ENCODE data around the gene MED15. TPM values are rescaled to one million over a fixed set of nuclear protein-coding genes. Genes with fewer than 3 reads are reported as not detected.
A peak's percentile ranks its signal among the peaks of the same experiment; 100 is the strongest.

The MED15 gene
- total RNA-seq, 1 donor from 2014 or later: 111 TPM

DNA sequence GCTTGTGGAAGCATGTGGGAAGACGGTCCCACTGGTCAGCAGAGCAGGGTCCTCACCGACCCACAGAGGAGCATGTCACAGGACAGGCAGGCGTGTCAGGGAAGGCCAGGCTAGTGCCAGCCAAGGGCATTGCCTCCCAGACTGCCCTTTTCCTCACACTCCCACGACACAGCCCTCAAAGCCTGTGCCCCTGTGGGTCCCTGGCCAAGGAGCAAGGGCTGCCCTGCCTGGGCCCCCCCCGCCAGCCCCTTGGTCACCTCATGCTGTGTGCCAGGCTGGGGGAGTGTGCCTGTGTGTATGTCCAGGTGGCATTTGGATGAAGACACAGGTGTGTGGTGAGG lies 74.7 kb downstream of the MED15 start:
- Mint-ChIP-seq H3K27me3 (ENCODE audit: low read depth) (no peaks in the 10 kb centered on the region), H3K9me3 (ENCODE audit: low read depth) (no peaks in the 10 kb centered on the region), H3K27ac (ENCODE audit: unreplicated experiment) (no peak overlapping the region), H3K4me1 (ENCODE audit: low read depth) (peaks cover 8% of the 10 kb centered on the region), H3K4me3 (ENCODE audit: unreplicated experiment) (no peak overlapping the region), H3K36me3 (ENCODE audit: low read depth) (peaks cover 28% of the 10 kb centered on the region)
- TF ChIP-seq, protein P1, sequence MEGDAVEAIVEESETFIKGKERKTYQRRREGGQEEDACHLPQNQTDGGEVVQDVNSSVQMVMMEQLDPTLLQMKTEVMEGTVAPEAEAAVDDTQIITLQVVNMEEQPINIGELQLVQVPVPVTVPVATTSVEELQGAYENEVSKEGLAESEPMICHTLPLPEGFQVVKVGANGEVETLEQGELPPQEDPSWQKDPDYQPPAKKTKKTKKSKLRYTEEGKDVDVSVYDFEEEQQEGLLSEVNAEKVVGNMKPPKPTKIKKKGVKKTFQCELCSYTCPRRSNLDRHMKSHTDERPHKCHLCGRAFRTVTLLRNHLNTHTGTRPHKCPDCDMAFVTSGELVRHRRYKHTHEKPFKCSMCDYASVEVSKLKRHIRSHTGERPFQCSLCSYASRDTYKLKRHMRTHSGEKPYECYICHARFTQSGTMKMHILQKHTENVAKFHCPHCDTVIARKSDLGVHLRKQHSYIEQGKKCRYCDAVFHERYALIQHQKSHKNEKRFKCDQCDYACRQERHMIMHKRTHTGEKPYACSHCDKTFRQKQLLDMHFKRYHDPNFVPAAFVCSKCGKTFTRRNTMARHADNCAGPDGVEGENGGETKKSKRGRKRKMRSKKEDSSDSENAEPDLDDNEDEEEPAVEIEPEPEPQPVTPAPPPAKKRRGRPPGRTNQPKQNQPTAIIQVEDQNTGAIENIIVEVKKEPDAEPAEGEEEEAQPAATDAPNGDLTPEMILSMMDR (IDR thresholded peaks at IDR 0.05): no peak
- no peak for DNase-seq (ENCODE audit: low spot score)

DNA sequence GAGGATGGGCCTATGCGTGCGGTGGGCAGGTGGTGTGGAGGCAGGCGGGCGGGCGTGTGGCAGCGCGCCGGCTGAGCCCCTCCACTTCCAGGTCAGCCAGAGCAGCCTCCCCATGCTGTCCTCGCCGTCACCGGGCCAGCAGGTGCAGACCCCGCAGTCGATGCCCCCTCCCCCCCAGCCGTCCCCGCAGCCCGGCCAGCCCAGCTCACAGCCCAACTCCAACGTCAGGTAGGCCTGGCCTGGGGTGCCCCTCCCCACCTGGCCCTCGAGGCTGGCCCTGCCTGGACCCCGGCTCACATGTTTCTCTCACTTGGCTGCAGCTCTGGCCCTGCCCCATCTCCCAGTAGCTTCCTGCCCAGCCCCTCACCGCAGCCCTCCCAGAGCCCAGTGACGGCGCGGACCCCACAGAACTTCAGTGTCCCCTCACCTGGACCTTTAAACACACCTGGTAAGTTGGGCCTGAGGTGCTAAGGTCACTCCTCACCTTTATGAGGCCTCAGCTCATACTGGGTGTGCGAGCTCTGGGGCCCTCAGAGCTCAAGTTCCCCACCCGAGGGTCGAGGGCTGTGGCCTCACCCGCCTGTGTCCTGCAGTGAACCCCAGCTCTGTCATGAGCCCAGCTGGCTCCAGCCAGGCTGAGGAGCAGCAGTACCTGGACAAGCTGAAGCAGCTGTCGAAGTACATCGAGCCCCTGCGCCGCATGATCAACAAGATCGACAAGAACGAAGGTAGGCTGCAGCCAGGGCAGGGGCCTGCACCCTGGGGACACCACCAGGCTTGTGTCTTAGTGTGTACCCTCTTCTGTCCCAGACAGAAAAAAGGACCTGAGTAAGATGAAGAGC lies 75.3 kb downstream of the MED15 start:
- peak; percentile 90 for DNase-seq (ENCODE audit: low spot score)
- peaks cover 5% of the 10 kb centered on the region for H3K4me1 Mint-ChIP-seq (ENCODE audit: low read depth)
- H3K4me3 Mint-ChIP-seq (ENCODE audit: unreplicated experiment): no peak overlapping the region
- no peak overlapping the region for H3K27ac Mint-ChIP-seq (ENCODE audit: unreplicated experiment)
- no peaks in the 10 kb centered on the region for H3K9me3 Mint-ChIP-seq (ENCODE audit: low read depth)
- TF ChIP-seq, protein P1 (IDR thresholded peaks at IDR 0.05): no peak
- peaks cover 25% of the 10 kb centered on the region for H3K36me3 Mint-ChIP-seq (ENCODE audit: low read depth)
- no peaks in the 10 kb centered on the region for H3K27me3 Mint-ChIP-seq (ENCODE audit: low read depth)

DNA sequence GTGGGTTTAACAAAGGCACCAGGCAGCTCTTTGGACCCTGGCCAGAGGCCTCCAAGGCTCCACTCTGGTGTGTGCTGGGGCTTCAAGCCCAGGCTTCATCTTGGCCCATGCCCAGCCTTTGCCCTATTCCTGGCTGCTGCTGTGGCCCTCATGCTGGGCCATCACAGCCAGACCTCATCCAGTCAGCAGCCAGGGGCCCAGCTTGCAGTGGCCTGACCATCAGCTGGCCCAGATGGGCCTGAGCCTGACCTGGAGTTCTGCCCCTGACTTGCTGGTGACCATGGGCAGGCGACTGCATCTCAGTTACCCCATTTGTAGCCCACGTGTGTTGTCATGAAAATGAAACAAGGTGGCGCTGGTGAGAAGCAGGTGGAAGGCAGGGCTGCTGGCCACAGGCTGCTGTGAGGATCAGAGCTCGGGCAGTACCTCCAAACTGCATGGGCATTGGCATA lies 76.1 kb downstream of the MED15 start:
- DNase-seq (ENCODE audit: low spot score): no peak
- Mint-ChIP-seq H3K4me1 (ENCODE audit: low read depth) (peaks cover 5% of the 10 kb centered on the region), H3K36me3 (ENCODE audit: low read depth) (peaks cover 24% of the 10 kb centered on the region), H3K27me3 (ENCODE audit: low read depth) (no peaks in the 10 kb centered on the region), H3K4me3 (ENCODE audit: unreplicated experiment) (no peak overlapping the region), H3K9me3 (ENCODE audit: low read depth) (no peaks in the 10 kb centered on the region), H3K27ac (ENCODE audit: unreplicated experiment) (no peak overlapping the region)
- TF ChIP-seq, protein P1 (IDR thresholded peaks at IDR 0.05): peak; percentile 51

DNA sequence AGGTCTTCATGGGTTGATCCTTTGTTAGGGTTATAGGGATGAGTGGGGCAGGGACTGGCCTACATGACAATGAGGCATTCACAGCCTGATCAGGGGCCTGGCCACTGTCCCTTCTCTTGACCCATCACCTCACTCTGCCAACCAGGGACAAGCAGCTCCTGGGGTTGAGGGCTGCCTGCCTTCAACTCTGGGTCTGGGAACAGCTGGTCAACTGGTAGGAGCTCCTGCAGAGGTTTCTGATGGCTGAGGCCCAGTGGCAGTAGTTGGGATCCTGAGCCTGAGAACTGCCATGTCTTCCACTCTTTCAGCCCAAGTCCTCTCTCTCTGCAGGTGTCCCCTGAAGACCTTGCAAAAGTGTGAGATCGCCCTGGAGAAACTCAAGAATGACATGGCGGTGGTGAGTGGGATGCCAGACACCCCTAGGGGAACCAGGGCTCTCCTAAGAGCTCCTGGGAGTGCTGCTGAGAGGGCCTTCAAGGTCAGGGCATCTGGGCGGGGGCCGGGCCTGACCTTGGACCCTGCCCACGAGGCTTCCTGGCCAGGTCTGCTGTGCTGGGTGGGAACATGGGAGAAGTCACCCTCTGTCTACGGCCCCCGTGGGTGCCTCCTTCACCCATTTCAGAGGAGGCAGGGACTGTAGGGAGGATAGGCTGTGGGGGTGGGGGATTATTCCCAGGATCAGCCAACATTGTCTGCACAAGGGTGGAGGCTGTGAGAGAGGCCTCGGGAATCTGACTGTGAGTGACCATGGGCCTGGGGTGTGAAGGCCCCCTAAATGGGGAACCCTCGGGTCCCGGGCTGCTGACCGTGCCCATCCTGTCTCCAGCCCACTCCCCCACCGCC lies 76.8 kb downstream of the MED15 start:
- no peaks in the 10 kb centered on the region for H3K27me3 Mint-ChIP-seq (ENCODE audit: low read depth)
- TF ChIP-seq, protein P1 (IDR thresholded peaks at IDR 0.05): no peak
- no peak for DNase-seq (ENCODE audit: low spot score)
- peaks cover 22% of the 10 kb centered on the region for H3K36me3 Mint-ChIP-seq (ENCODE audit: low read depth)
- H3K9me3 Mint-ChIP-seq (ENCODE audit: low read depth): no peaks in the 10 kb centered on the region
- no peak overlapping the region for H3K27ac Mint-ChIP-seq (ENCODE audit: unreplicated experiment)
- peaks cover 5% of the 10 kb centered on the region for H3K4me1 Mint-ChIP-seq (ENCODE audit: low read depth)
- no peak overlapping the region for H3K4me3 Mint-ChIP-seq (ENCODE audit: unreplicated experiment)

DNA sequence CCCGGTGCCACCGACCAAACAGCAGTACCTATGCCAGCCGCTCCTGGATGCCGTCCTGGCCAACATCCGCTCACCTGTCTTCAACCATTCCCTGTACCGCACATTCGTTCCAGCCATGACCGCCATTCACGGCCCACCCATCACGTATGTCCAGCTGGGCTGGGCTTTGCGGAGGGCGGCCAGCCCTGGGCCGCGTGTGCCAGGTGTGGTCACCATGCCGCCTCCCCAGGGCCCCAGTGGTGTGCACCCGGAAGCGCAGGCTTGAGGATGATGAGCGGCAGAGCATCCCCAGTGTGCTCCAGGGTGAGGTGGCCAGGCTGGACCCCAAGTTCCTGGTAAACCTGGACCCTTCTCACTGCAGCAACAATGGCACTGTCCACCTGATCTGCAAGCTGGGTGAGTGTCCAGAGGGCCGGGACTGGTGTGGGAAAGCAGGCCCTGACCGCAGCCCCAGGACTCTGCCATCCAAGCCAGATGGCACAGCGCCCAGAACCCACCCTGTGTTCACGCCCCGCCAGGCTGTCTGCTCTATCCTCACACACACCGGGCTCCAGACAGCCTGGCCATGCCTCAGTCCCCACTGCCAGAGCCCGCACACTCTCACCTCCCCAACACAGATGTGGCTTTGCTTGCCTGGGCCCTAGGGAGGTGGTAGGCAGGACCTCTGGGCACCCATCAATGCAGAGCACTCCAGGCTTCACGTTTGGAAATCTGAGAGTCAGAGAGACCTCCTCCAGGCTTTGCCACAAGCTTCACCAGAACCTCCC lies 77.6 kb downstream of the MED15 start:
- Mint-ChIP-seq H3K9me3 (ENCODE audit: low read depth) (no peaks in the 10 kb centered on the region), H3K36me3 (ENCODE audit: low read depth) (peaks cover 22% of the 10 kb centered on the region), H3K27me3 (ENCODE audit: low read depth) (no peaks in the 10 kb centered on the region), H3K4me3 (ENCODE audit: unreplicated experiment) (no peak overlapping the region), H3K27ac (ENCODE audit: unreplicated experiment) (no peak overlapping the region), H3K4me1 (ENCODE audit: low read depth) (peaks cover 3% of the 10 kb centered on the region)
- DNase-seq (ENCODE audit: low spot score): peak; percentile 79
- TF ChIP-seq, protein P1 (IDR thresholded peaks at IDR 0.05): no peak
